ENCODE measurements around the gene DCTN2.

DCTN2 gene

GRCh38 chr12:57582440-57582839 lies 35.4 kb upstream of the DCTN2 start:
- in situ Hi-C loops (cut with MboI; ENCODE audit: low sequenced_read_pairs, unreplicated experiment) = no loop called here
- no peak for DNase-seq (ENCODE audit: low spot score)

GRCh38 chr12:57581802-57582201 lies 34.8 kb upstream of the DCTN2 start:
- DNase-seq (ENCODE audit: low spot score) = no peak
- in situ Hi-C loops (cut with MboI; ENCODE audit: low sequenced_read_pairs, unreplicated experiment) = no loop called here

More at GRCh38 chr12:57582440-57582839, 35.4 kb upstream of the DCTN2 start:
- TF ChIP-seq CTCF (IDR thresholded peaks at IDR 0.05; ENCODE audit: borderline replicate concordance, control extremely low read depth, extremely low read depth, insufficient read depth, missing control alignments) = no peak

GRCh38 chr12:57580466-57580795 lies 33.4 kb upstream of the DCTN2 start:
- no peak for DNase-seq (ENCODE audit: low spot score)
- no peak for TF ChIP-seq CTCF (IDR thresholded peaks at IDR 0.05; ENCODE audit: borderline replicate concordance, control extremely low read depth, extremely low read depth, insufficient read depth, missing control alignments)
- in situ Hi-C loops (cut with MboI; ENCODE audit: low sequenced_read_pairs, unreplicated experiment) = no loop called here

More at GRCh38 chr12:57581802-57582201, 34.8 kb upstream of the DCTN2 start:
- TF ChIP-seq CTCF (IDR thresholded peaks at IDR 0.05; ENCODE audit: borderline replicate concordance, control extremely low read depth, extremely low read depth, insufficient read depth, missing control alignments) = no peak

DNA sequence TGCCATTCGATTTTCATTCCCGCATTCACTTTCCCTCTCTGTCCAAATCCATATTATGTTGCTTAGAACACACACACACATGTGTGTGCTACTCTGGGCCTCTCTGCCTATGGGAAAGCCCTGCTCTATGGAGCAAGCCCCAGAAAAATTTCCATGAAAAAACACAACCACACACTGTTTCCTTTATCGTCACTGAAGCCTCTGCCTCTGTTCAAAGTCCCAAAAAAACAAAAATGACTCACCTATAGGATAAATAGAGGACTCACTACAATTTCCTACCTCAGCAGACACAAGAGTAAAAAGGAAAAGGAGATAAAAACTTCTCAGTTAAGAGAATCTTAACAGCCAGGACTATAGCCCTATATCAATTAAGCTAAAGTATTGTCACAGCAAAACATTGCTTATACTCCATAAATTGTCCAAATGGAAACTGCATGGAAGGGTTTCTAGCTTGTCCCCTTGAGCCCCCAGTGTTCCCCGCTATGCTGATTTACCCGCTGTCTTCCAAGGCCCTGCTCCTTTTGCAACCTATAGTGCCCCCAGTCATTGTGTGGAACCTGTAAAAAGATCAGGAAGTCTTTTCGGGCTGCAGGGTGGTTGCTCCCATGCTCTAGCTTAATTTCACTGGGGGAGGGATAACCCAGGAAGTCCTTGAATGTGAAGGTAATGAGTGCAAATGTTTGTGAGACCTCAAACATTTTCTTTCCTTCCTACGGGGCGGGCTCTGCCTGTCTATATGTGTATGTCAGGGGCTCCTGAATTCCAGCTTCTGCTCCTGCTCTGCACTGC lies 32.9 kb upstream of the DCTN2 start:
- in situ Hi-C loops (cut with MboI; ENCODE audit: low sequenced_read_pairs, unreplicated experiment) = no loop called here
- DNase-seq (ENCODE audit: low spot score) = no peak

GRCh38 chr12:57579011-57579410 lies 32.0 kb upstream of the DCTN2 start:
- no peak for DNase-seq (ENCODE audit: low spot score)
- in situ Hi-C loops (cut with MboI; ENCODE audit: low sequenced_read_pairs, unreplicated experiment) = no loop called here

More for the DNA sequence above, 32.9 kb upstream of the DCTN2 start:
- TF ChIP-seq CTCF (IDR thresholded peaks at IDR 0.05; ENCODE audit: borderline replicate concordance, control extremely low read depth, extremely low read depth, insufficient read depth, missing control alignments) = no peak

More at GRCh38 chr12:57579011-57579410, 32.0 kb upstream of the DCTN2 start:
- no peak for TF ChIP-seq CTCF (IDR thresholded peaks at IDR 0.05; ENCODE audit: borderline replicate concordance, control extremely low read depth, extremely low read depth, insufficient read depth, missing control alignments)
